ENCODE measurements around the gene RAB26.

The RAB26 gene

GRCh38 chr16:2181952-2182351, 33.5 kb downstream of the RAB26 start:
- no peak for DNase-seq

GRCh38 chr16:2183671-2184070, 35.2 kb downstream of the RAB26 start:
- DNase-seq: no peak

DNA sequence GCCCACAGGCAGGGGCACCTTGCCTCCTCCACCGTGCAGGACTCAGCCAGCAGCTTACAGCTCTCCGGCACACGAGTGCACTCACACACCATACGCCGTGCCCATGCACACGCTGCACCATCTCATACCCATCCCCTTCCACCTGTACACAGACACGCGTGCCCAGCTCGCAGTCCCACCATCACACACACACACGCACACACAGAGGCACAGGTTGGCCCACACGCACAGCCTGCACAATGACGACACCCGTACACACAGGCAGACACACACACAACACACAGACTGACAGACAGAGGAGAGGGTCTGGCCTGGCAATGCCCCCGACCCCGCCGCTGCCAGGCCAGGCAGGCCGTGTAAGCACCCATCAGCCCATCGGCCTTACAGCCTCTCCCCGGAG, 35.9 kb downstream of the RAB26 start:
- no peak for DNase-seq

GRCh38 chr16:2184962-2185361, 36.5 kb downstream of the RAB26 start:
- no peak for DNase-seq

DNA sequence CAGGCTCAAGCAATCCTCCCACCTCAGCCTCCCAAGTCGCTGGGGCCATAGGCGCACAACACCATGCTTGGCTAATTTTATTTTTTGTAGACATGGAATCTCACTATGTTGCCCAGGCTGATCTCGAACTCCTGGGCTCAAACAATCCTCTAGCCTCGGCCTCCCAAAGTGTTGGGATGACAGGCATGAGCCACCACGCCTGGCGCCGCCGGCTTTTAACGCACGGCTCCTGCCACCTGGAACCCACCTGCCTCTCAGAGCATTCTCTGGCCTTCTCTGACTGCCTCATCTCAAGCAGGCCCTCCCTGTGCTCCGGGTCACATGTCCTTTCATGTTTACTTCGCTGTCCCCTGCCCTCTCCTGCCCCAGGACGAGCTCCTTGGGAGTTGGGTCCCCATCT, 37.6 kb downstream of the RAB26 start:
- DNase-seq: no peak

DNA sequence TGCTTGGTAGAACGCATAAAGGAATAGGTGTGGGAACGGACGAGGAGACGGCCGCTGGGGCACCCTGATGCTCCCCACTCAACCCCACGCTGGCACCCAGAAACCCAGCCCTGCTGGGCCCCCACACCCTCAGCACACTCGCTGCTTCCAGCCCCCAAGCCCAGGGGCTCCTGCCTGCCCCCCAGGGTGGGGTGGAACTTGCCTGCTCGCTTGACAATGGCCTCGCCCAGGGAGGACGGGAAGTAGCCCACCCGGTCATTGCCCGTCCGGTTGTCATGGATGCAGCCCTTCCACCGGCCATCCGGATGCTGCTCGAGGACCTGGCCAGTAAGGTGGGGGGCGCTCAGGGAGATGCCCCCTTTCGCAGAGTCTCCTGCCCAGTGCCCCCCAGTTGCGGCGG, 38.1 kb downstream of the RAB26 start:
- no peak for DNase-seq

GRCh38 chr16:2187212-2187611, 38.8 kb downstream of the RAB26 start:
- DNase-seq: no peak

DNA sequence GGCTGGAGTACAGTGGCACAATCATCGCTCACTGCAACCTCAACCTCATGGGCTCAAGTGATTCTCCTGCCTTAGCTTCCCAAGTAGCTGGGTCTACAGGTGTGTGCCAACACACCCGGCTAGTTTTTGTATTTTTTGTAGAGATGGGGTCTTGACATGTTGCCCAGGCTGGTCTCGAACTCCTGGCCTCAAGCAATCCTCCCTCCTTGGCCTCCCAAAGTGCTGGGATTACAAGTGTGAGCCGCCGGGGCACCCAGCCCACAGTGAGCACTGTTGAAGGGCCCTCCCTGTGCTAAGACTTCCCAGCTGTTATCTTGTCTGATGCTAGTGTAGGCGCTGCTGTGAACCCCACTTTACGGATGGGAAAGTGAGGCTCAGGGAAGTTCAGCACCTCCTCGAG, 40.0 kb downstream of the RAB26 start:
- no peak for DNase-seq

DNA sequence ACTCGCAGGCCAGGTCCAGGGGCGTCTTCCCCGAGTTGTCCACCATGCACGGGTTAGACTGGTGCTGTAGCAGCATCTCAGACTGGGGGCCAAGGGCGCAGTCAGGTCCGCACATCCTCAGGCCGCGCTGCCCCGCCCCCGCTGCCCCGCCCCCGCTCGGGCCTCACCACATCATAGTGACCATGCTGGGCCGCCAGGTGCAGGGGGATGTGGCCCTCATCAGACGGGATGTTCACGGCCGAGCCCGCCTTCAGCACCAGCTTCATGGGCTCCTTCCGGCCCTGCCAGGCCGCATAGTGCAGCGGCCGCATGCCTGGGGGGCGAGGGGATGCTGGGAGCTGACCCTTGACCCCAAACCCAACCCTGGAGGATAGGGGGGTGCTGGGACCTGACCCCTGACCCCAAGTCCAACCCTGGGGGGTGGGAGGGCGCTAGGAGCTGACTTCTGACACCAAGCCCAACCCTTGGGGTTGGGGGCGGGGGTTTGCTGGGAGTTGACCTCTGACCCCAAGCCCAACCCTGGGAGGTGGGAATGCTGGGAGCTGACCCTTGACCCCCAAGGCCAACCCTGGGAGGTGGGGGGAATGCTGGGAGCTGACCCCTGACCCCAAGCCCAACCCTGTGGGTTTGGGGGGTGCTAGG, 40.9 kb downstream of the RAB26 start:
- no peak for DNase-seq

DNA sequence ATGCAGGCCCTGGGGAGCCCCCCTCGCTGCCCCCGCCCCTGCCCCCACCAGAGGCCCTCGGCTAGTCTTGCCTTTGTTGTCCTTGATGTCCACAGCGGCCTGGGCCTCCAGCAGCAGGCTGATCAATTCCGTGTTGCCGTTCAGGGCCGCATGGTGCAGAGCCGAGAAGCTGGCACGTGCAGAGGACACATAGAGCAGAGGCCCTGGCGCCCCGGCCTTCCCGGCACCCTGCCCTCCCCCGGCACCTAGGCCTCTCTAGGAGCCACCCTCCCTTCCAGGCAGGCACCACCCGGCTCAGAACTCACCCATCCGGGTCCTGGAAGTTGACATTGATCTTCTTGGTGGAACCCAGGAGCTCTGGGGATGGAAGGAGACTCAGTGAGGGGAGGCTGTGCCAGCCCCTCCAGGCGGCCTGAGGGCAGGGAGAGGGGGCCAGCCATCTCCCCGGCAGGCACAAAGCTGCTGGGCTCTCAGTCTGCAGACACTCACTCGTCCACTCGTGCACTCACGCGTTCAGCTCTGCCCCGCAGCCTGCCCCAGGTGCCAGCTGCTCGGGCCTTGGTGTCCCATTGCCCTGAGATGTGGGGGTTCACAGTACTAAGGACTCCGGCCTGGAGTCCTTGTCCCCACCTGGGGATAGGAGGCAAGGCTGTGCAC, 41.7 kb downstream of the RAB26 start:
- DNase-seq: no peak

DNA sequence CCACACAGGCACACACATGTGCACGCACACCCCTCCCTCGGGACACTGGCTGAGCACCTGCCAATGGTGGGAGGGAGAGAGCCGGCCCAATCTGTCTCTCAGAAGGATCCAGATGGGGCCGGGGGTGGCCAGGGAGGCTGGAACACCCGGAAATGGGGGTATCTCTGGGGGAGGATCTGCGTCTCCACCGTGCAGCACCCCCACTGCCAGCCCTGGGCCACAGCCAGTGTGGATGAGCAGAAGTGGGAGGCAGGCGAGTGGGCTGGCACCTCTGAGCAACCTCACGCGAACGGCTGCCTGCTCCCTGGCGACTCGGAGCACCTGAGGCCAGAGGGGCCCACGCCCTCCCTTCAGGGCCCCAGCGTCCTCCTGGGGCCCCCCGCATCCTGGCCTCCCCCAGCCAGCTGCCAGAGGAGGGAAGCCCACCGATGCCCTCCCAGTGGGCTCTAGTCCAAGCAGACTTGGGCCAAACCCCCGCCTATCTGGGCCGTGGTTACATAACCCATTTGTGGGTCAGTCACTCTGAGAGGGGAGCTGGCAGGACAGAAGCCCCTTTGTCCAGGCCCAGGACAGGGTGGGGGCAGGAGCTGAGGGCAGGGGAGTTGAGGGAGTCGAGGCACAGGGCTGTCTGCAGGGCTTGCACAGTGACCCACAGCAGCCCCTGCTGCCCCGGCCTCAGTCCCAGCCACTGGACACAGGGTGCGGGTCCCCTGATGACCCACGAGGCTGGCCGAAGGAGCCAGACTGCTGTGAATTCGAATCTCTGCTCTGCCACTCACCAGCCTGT, 42.4 kb downstream of the RAB26 start:
- DNase-seq: no peak

GRCh38 chr16:2191446-2191706, 43.0 kb downstream of the RAB26 start:
- no peak for DNase-seq

DNA sequence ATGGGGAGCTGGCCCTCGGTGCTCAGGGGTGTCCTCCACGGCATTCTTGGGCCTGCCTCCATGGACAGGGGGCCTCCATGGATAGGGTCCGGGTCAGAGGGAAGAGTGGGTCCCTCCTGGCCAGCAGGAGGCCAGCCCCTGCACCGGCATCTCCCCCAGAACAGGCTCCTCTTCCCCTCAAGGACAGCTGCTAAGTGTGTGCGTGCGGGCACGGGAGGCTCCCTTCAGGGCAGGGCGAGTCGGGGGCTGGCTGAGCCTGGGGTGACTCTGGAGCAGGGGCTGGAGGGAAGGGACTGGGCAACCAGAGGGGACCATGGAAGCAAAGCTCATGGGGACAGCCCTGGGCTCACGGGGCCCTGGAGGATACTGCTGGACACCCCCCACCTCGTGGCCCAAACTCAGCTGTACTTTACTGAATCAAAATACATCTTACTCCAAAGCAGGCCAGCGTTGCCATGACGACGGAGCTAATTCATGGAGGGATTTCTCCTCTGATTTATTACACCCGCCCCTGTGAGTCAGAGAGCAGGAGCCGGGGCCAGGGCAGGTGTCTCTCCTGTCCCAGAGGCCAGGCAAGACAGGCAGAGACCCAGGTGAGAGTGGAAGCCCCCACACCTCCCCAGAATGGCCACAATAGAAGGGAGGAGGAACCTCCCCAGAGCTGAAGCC, 45.9 kb downstream of the RAB26 start:
- no peak for DNase-seq

GRCh38 chr16:2194852-2195321, 46.5 kb downstream of the RAB26 start:
- no peak for DNase-seq

DNA sequence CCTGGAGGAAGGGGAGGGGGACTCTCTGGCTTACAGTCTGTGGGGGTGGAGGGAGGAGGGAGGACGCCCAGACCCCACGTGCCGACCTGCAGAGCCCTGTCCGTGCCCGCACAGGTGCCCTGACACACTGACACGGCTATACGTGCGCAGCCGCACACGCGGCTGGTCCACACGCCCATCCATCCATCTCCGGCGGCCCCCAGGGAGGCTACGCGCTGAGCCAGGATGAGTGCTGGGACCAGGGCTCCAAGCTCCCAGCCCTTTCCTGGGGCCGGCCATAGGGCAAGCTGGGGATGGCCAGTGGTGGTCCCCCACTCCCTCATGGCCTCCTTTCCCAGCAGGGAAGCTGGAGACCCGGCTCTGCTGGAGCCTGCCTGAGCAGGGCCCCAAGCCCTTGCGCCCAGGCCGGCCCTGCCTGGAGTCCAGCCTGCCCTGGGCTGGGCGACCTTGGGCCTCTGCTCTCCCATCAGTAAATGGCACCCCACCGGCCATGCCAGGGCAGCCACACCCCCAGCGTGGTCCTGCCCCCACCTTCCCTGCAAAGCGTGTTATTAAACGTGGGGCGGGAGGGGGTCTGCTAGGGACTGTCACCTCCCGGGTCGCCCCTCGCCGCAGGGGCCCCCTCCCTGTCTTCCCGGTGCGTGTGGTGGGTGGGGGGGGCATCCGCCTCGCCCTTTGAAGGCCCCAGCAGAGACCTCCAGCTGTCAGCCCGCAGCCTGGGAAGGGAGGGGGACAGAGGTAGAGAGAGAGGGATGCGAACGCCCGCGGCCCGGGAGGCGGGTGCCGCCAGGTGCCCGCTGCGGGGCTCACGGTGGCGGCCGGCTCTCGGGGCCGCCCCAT, 47.1 kb downstream of the RAB26 start:
- DNase-seq: no peak

DNA sequence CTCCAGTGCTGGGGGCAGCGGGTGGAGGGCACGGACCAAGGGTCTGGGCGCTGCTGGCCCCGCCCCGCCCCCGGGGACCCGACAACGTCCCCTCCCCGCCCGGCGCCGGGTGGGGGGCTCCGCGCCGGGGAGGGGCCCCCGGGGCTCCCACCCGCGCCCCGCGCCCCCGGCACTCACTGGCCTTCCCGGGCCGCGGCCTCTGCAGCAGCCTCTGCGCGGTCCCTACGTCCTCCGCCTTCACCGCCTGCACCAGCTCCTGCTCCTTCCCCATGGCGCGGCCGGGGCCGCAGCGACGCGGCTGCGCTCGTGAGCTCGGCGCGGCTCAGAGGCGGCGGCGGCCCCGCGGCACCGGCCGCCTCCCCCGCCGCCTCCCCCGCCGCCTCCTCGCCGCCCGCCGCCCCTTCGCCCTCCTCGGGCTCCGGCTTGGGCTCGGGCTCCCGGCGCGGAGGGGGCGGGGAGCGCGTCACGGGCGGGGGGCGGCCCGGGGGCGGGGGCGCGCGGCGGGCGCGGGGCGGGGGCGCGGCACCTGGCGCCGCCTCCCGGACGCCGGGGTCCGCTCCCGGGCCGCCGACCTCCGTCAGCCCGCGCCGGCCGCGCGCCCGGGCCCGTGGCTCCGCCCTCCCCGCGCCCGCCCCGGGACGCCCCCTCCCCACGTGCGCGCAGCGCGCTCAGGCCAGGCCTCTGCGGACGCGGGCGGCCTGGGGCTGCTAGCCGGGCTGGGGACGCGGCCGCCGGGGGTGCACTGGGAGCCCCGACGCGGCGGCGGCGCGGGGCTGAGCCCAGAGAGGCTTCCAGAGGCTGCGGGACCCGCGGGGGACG, 47.9 kb downstream of the RAB26 start, which contains the start of gene CASKIN1:
CASKIN1 (minus strand) TSS at position 444 of the 819 bp plus-strand sequence; CDS start at position 271, 173 bp downstream.
- no peak for DNase-seq

DNA sequence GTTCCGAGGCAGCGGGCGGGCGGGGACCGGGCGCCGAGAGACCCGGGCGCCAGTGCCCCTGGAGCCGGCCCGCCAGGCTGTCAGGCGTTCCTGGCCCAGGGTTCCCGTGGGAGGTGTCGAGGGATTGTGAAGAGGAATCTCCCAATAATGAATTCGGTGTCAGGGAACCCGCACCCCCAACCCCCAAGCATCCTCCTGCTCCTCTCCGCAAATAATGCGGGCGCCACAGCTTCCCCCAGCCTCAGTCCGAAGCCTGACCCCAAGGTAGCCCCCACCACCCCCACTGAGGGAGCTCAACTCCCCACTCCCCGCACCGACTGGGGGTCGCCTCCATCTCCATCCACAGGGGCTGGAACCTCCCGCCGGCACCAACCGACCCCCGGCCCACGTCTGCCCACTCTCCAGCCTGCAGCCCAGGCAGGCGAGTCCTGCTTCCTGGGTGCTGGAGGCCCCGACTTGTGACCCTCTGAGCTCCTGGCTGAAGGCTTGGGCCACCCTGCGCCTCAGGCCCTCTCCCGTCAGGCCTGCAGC, 48.6 kb downstream of the RAB26 start:
- no peak for DNase-seq

DNA sequence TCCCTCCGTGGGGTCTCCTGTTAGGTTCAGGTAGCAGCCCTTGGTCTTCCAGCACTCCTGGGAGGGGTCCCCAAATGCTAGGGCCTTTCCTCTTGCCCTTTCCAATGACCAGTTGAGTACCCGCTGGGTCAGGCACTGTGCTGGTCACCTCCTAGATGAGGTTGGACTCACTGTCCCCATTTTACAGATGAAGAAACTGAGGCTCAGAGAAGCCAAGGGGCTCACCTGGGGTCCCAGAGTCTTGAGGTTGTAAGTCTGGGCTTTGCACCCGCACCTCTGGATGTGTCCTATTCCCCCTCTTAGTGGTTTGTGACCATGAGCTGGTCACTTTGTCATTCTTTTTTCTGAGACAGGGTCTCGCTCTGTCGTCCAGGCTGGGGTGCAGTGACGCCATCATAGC, 49.3 kb downstream of the RAB26 start:
- DNase-seq: no peak

DNA sequence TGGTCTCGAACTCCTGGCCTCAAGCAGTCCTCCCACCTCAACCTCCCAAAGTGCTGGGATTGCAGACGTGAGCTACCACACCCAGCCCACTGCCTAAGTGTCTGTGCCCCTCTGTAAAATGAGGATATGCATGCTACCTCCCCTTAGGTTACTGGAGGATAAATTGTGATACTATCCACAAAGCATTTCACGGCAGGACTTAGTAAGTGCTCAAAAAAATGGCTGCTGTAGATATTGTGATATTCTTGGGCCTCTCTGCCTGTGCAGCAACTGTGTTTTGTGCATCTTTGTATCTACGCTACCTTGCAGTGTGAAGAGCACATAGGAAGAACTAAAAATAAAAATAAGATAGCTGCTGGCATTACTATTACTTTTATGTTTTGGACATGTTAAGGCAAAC, 49.9 kb downstream of the RAB26 start:
- no peak for DNase-seq

DNA sequence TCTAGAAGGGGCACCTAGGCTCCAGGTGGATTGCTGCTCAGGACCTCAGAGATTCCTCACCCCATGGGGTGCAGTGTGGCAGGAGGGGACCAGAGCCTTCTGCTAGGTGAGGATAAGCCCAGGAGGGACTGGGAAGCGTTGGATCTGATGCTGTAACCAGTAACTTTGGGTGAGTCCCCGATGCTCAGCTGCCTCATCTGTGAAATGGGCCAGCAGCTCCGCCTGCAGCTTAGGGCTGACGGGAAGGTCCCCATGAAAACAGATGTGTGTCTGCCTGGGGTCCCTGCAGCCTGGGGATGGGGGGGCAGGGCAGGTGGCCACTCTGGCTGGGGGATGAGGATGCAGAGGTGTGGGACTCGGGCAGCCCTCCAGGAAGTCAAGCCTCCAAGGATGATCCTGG, 50.7 kb downstream of the RAB26 start:
- DNase-seq: no peak

DNA sequence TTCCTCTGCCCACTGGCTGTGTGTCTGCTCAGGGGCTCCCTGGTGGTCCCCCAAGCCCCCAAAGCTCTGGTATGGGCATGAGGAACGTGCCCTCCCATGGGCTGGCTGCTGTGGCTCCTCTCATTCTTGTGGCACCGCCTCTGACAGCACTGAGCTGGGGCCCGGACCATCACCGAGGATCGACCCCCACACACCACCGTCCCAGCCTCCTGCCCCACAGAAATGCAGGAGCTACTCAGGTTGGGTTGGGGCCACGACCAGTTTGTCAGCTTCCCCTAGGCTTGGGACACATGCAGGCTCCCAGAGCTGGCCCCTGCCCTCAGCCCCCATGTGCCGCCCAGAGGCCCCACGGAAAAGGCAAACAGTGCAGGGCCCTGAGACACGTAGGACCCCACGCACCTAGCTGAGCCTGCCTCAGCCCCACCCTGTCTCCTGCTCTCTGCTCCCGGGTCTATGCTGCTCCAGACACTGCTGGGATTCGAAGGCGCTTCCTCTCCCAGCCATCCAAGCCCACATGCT, 51.3 kb downstream of the RAB26 start:
- no peak for DNase-seq
